ENCODE data around the gene NUDT15.
"Not testable (repeated sequence)": the region's sequence is repeated elsewhere in the genome, so short reads cannot be mapped to it uniquely, and the experiment has no call there.

NUDT15 gene

GRCh38 chr13:48000559-48001113 is 36.9 kb upstream of the NUDT15 start:
- CTCF ChIA-PET = interaction anchor here (1.0 to 1.3 kb wide), 3 partner anchors 19 to 99 kb away, joined by 3 read pairs; no protein-coding TSS in a partner anchor
- no peak for TF ChIP-seq CTCF (IDR thresholded peaks at IDR 0.05; ENCODE audit: control extremely low read depth, extremely low read depth, low read depth, missing control alignments)
- POLR2A ChIA-PET = no interaction called here
- no peak for DNase-seq (ENCODE audit: extremely low spot score)

GRCh38 chr13:48001114-48001881 is 36.2 kb upstream of the NUDT15 start, which contains the start of gene SUCLA2:
Gene SUCLA2, minus strand, starts transcription at chr13:48001273. Its CDS starts 4 bp downstream, at chr13:48001269.
- peak; percentile 99 for DNase-seq (ENCODE audit: extremely low spot score)
- POLR2A ChIA-PET = interaction anchor here (0.6 kb wide), 1 partner anchor 546 kb away, joined by 4 read pairs; no protein-coding TSS in a partner anchor
- no peak for TF ChIP-seq CTCF (IDR thresholded peaks at IDR 0.05; ENCODE audit: control extremely low read depth, extremely low read depth, low read depth, missing control alignments)
- CTCF ChIA-PET = interaction anchor here (1.0 to 1.3 kb wide), 3 partner anchors 20 to 37 kb away, joined by 3 read pairs; partner anchors contain the start of gene NUDT15

- POLR2A ChIA-PET = not testable (repeated sequence)
- CTCF ChIA-PET = interaction anchor here (1.0 to 1.3 kb wide), 2 partner anchors 20 to 35 kb away, joined by 3 read pairs; partner anchors contain the start of gene NUDT15
These were observed 35.5 kb upstream of the NUDT15 start for GRCh38 chr13:48001999-48002398.

GRCh38 chr13:48004201-48004600 is 33.3 kb upstream of the NUDT15 start:
- no peak for DNase-seq (ENCODE audit: extremely low spot score)
- no peak for TF ChIP-seq CTCF (IDR thresholded peaks at IDR 0.05; ENCODE audit: control extremely low read depth, extremely low read depth, low read depth, missing control alignments)
- CTCF ChIA-PET = no interaction called here
- POLR2A ChIA-PET = no interaction called here

More at GRCh38 chr13:48001999-48002398, 35.5 kb upstream of the NUDT15 start:
- DNase-seq (ENCODE audit: extremely low spot score) = not testable (repeated sequence)

- ChIA-PET POLR2A (no interaction called here), CTCF (interaction anchor here (1.5 kb wide), 1 partner anchor 31 kb away, joined by 4 read pairs; the partner anchor contains the start of gene NUDT15)
- no peak for DNase-seq (ENCODE audit: extremely low spot score)
These were observed 31.1 kb upstream of the NUDT15 start for GRCh38 chr13:48006396-48006795.

GRCh38 chr13:48009284-48009683 is 28.2 kb upstream of the NUDT15 start:
- ChIA-PET POLR2A (no interaction called here), CTCF (interaction anchor here (0.9 kb wide), 1 partner anchor 11 kb away, joined by 4 read pairs; no protein-coding TSS in a partner anchor)
- TF ChIP-seq CTCF (IDR thresholded peaks at IDR 0.05; ENCODE audit: control extremely low read depth, extremely low read depth, low read depth, missing control alignments) = no peak
- no peak for DNase-seq (ENCODE audit: extremely low spot score)

More at GRCh38 chr13:48006396-48006795, 31.1 kb upstream of the NUDT15 start:
- TF ChIP-seq CTCF (IDR thresholded peaks at IDR 0.05; ENCODE audit: control extremely low read depth, extremely low read depth, low read depth, missing control alignments) = no peak

- no peak for TF ChIP-seq CTCF (IDR thresholded peaks at IDR 0.05; ENCODE audit: control extremely low read depth, extremely low read depth, low read depth, missing control alignments)
- POLR2A ChIA-PET = no interaction called here
These were observed 26.8 kb upstream of the NUDT15 start for GRCh38 chr13:48010698-48011097.

More at GRCh38 chr13:48010698-48011097, 26.8 kb upstream of the NUDT15 start:
- CTCF ChIA-PET = no interaction called here
- DNase-seq (ENCODE audit: extremely low spot score) = no peak

All from GM10248 (cell line).